Measurements from ENCODE around the gene MAP4. TPM values are rescaled to one million over a fixed set of nuclear protein-coding genes. Genes with fewer than 3 reads are reported as not detected.

Gene MAP4
- total RNA-seq, 1 experiment from 2014 or later, result 140 TPM

DNA sequence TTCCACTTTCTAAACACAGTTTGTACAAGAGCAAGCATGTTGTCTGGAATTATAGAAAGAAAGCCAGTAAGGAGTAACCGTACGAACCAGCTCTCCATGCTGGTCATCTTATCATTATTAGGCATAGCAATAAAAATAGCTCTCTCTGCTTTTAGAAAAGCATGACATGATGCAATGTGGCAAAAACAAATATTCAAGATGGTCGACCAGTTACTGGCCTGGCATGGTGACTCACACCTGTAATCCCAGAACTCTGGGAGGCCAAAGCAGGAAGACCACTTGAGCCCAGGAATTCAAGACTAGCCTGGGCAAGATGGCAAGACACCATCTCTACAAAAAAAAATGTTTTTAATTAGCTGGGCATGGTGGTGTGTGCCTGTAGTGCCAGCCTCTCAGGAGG, 2.6 kb upstream of the MAP4 start:
- Histone ChIP-seq H3K27me3 (ENCODE audit: insufficient read depth, low read length) (no peaks in the 10 kb centered on the region; the same call in 1 of the 2 replicates), H4K20me1 (ENCODE audit: control insufficient read depth, insufficient read depth, insufficient read length) (no peaks in the 10 kb centered on the region), H3K79me1 (ENCODE audit: insufficient read depth, low read depth, low read length, poor library complexity, severe bottlenecking) (peaks cover 7% of the 10 kb centered on the region), H2BK20ac (ENCODE audit: low read depth, low read length, poor library complexity, severe bottlenecking) (no peak overlapping the region), H2AFZ (ENCODE audit: low read length) (no peak overlapping the region), H3K14ac (ENCODE audit: insufficient read depth, low read length) (no peak overlapping the region), H4K8ac (replicated peaks; ENCODE audit: insufficient read length, low read depth, low read length) (no peak overlapping the region), H2AK5ac (ENCODE audit: insufficient read length, low read length) (no peak overlapping the region), H3K56ac (ENCODE audit: insufficient read length, low read depth, low read length) (no peak overlapping the region), H3K79me2 (ENCODE audit: insufficient read depth, low read length) (peaks cover 15% of the 10 kb centered on the region; the same call in 1 of the 2 replicates), H3K18ac (ENCODE audit: insufficient read length, low read depth, low read length) (no peak overlapping the region), H3K4me2 (ENCODE audit: insufficient read depth, insufficient read length, low read length) (no peak overlapping the region), H2BK15ac (ENCODE audit: low read depth, low read length) (no peak overlapping the region), H4K91ac (ENCODE audit: insufficient read length, low read depth, low read length) (no peak overlapping the region), H3K23ac (ENCODE audit: insufficient read length, low read depth, low read length) (no peak overlapping the region), H4K5ac (ENCODE audit: insufficient read length, low read depth, low read length) (peak overlapping the region; percentile 56), H3K4me1 (ENCODE audit: insufficient read depth, low read length) (no peaks in the 10 kb centered on the region; the same call in 1 of the 2 replicates), H3K9me3 (ENCODE audit: control insufficient read depth, low read depth, low read length) (no peaks in the 10 kb centered on the region), H3K27ac (ENCODE audit: insufficient read length, low read depth, low read length) (no peak overlapping the region), H3T11ph (ENCODE audit: low read length) (no peak overlapping the region), H3K4ac (ENCODE audit: low read depth, low read length) (no peak overlapping the region), H2BK12ac (ENCODE audit: insufficient read length, low read depth, low read length) (no peak overlapping the region), H2BK120ac (ENCODE audit: low read depth, low read length, poor library complexity, severe bottlenecking) (no peak overlapping the region), H3K23me2 (ENCODE audit: insufficient read length, low read depth, low read length, poor library complexity, severe bottlenecking) (no peaks in the 10 kb centered on the region), H2BK5ac (ENCODE audit: insufficient read length, low read length) (no peak overlapping the region), H3K9ac (ENCODE audit: extremely low read depth, insufficient read length, low read length) (no peak overlapping the region)
- no peaks in the 10 kb centered on the region for H3K27me3 Mint-ChIP-seq (ENCODE audit: low read depth)
- no peak overlapping the region for H3K27ac Mint-ChIP-seq
- peaks cover 36 to 40% of the 10 kb centered on the region in 2 experiments for H3K4me1 Mint-ChIP-seq
- TF ChIP-seq, protein P1, sequence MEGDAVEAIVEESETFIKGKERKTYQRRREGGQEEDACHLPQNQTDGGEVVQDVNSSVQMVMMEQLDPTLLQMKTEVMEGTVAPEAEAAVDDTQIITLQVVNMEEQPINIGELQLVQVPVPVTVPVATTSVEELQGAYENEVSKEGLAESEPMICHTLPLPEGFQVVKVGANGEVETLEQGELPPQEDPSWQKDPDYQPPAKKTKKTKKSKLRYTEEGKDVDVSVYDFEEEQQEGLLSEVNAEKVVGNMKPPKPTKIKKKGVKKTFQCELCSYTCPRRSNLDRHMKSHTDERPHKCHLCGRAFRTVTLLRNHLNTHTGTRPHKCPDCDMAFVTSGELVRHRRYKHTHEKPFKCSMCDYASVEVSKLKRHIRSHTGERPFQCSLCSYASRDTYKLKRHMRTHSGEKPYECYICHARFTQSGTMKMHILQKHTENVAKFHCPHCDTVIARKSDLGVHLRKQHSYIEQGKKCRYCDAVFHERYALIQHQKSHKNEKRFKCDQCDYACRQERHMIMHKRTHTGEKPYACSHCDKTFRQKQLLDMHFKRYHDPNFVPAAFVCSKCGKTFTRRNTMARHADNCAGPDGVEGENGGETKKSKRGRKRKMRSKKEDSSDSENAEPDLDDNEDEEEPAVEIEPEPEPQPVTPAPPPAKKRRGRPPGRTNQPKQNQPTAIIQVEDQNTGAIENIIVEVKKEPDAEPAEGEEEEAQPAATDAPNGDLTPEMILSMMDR (conservative IDR thresholded peaks at IDR 0.05), result no peak
- DNase-seq, result no peak
- no CpG with 5 or more reads among the region's 3 CpGs for WGBS (ENCODE audit: extremely low coverage, insufficient read length, low lambda C conversion rate)
- H3K4me3 Mint-ChIP-seq, result no peak overlapping the region
- H3K36me3 Mint-ChIP-seq (ENCODE audit: insufficient read depth in 1 of 3, low read depth in 3 of 3), result peaks cover 8 to 11% (median 9%) of the 10 kb centered on the region in 3 experiments; a peak in 6 of 7 replicates
- no peaks in the 10 kb centered on the region; a peak in 1 of 5 replicates for H3K9me3 Mint-ChIP-seq

All from H9 (cell line).